H9 (cell line): ENCODE measurements around the gene OBP2B. TPM values are rescaled to one million over a fixed set of nuclear protein-coding genes. Genes with fewer than 3 reads are reported as not detected.

Experiments
- DNase-seq: peaks from one replicate; pipeline ENCODE4 v3.0.0-alpha.2; 2017
- H2AFZ ChIP-seq: one replicate; pipeline ENCODE4 v1.6.1; 2013; ENCODE audit warnings: mild to moderate bottlenecking, low read length, control low read depth, moderate library complexity
- H2AK5ac ChIP-seq: 2 replicates; pipeline ENCODE4 v1.6.1; 2013; ENCODE audit warnings: low read length, control low read depth, mixed read lengths; ENCODE audit not compliant: insufficient read length
- H2BK120ac ChIP-seq: one replicate; pipeline ENCODE4 v1.6.1; 2013; ENCODE audit warnings: low read depth, mild to moderate bottlenecking, low read length, control low read depth, inconsistent platforms; ENCODE audit not compliant: poor library complexity, severe bottlenecking
- H2BK12ac ChIP-seq: 2 replicates; pipeline ENCODE4 v1.6.1; 2013; ENCODE audit warnings: low read length, control low read depth, mixed read lengths, low read depth; ENCODE audit not compliant: insufficient read length
- H2BK15ac ChIP-seq: 2 replicates; pipeline ENCODE4 v1.6.1; 2013; ENCODE audit warnings: low read depth, low read length, control low read depth
- H2BK20ac ChIP-seq: one replicate; pipeline ENCODE4 v1.6.1; 2013; ENCODE audit warnings: low read depth, mild to moderate bottlenecking, low read length, control low read depth, inconsistent platforms; ENCODE audit not compliant: poor library complexity, severe bottlenecking
- H2BK5ac ChIP-seq: 2 replicates; pipeline ENCODE4 v1.6.1; 2013; ENCODE audit warnings: low read length, control low read depth, mixed read lengths; ENCODE audit not compliant: insufficient read length
- H3K14ac ChIP-seq: 2 replicates; pipeline ENCODE4 v1.6.1; 2013; ENCODE audit warnings: low read length, control low read depth; ENCODE audit not compliant: insufficient read depth
- H3K18ac ChIP-seq: 2 replicates; pipeline ENCODE4 v1.6.1; 2013; ENCODE audit warnings: low read depth, mild to moderate bottlenecking, mixed read lengths, low read length, control low read depth; ENCODE audit not compliant: insufficient read length
- H3K23ac ChIP-seq: 2 replicates; pipeline ENCODE4 v1.6.1; 2013; ENCODE audit warnings: low read length, control low read depth, mixed read lengths, low read depth; ENCODE audit not compliant: insufficient read length
- H3K23me2 ChIP-seq: 2 replicates; pipeline ENCODE4 v1.6.1; 2013; ENCODE audit warnings: low read depth, mild to moderate bottlenecking, mixed read lengths, low read length, control low read depth; ENCODE audit not compliant: insufficient read length, poor library complexity, severe bottlenecking
- H3K27ac ChIP-seq: 2 replicates; pipeline ENCODE4 v1.5.1; 2013; ENCODE audit warnings: low read length, control low read depth, mixed read lengths, low read depth; ENCODE audit not compliant: insufficient read length
- H3K27me3 ChIP-seq: 2 replicates; pipeline ENCODE4 v1.6.1; 2013; ENCODE audit warnings: low read length, control low read depth, inconsistent platforms; ENCODE audit not compliant: insufficient read depth
- H3K4ac ChIP-seq: 2 replicates; pipeline ENCODE4 v1.6.1; 2013; ENCODE audit warnings: low read depth, mild to moderate bottlenecking, control low read depth, inconsistent platforms, low read length, moderate library complexity
- H3K4me1 ChIP-seq: 2 replicates; pipeline ENCODE4 v1.6.1; 2013; ENCODE audit warnings: low read length, control low read depth, inconsistent platforms; ENCODE audit not compliant: insufficient read depth
- H3K4me2 ChIP-seq: 2 replicates; pipeline ENCODE4 v1.6.1; 2013; ENCODE audit warnings: low read length, control low read depth, mixed read lengths; ENCODE audit not compliant: insufficient read length, insufficient read depth
- H3K56ac ChIP-seq: 2 replicates; pipeline ENCODE4 v1.6.1; 2013; ENCODE audit warnings: low read depth, mild to moderate bottlenecking, mixed read lengths, low read length, control low read depth; ENCODE audit not compliant: insufficient read length
- H3K79me1 ChIP-seq: 2 replicates; pipeline ENCODE4 v1.6.1; 2013; ENCODE audit warnings: low read depth, mild to moderate bottlenecking, moderate library complexity, low read length, control low read depth, inconsistent platforms; ENCODE audit not compliant: insufficient read depth, poor library complexity, severe bottlenecking
- H3K79me2 ChIP-seq: 2 replicates; pipeline ENCODE4 v1.6.1; 2013; ENCODE audit warnings: low read length, control low read depth, inconsistent platforms; ENCODE audit not compliant: insufficient read depth
- H3K9ac ChIP-seq: 2 replicates; pipeline ENCODE4 v1.6.1; 2013; ENCODE audit warnings: low read length, control low read depth, mixed read lengths; ENCODE audit not compliant: insufficient read length; ENCODE audit errors: extremely low read depth
- H3K9me3 ChIP-seq: one replicate; pipeline ENCODE4 v1.6.1; 2013; ENCODE audit warnings: low read depth, low read length, inconsistent platforms; ENCODE audit not compliant: control insufficient read depth
- H3T11ph ChIP-seq: one replicate; pipeline ENCODE4 v1.6.1; 2013; ENCODE audit warnings: mild to moderate bottlenecking, low read length, control low read depth, inconsistent platforms
- H4K20me1 ChIP-seq: one replicate; pipeline ENCODE4 v1.6.1; 2013; ENCODE audit not compliant: control insufficient read depth, insufficient read length, insufficient read depth
- H4K5ac ChIP-seq: 2 replicates; pipeline ENCODE4 v1.6.1; 2013; ENCODE audit warnings: low read depth, mild to moderate bottlenecking, mixed read lengths, low read length, control low read depth; ENCODE audit not compliant: insufficient read length
- H4K8ac ChIP-seq: replicated peaks from 2 replicates; pipeline ENCODE4 v1.6.1; 2013; ENCODE audit warnings: low read length, control low read depth, mixed read lengths, low read depth; ENCODE audit not compliant: insufficient read length
- H4K91ac ChIP-seq: 2 replicates; pipeline ENCODE4 v1.6.1; 2013; ENCODE audit warnings: low read depth, mild to moderate bottlenecking, moderate library complexity, mixed read lengths, low read length, control low read depth; ENCODE audit not compliant: insufficient read length
- H3K27ac Mint-ChIP-seq, 3 experiments: 2 replicates in 2 of 3; 3 replicates in 1 of 3; pipeline ENCODE4 v1.8.0; 2020 to 2021; ENCODE audit warnings: mixed read lengths in 3 of 3, mild to moderate bottlenecking in 1 of 3, moderate library complexity in 1 of 3
- H3K27me3 Mint-ChIP-seq: 2 replicates; pipeline ENCODE4 v1.8.0; 2021; ENCODE audit warnings: low read depth, mild to moderate bottlenecking, moderate library complexity, mixed read lengths
- H3K36me3 Mint-ChIP-seq, 3 experiments: 2 replicates in 2 of 3; 3 replicates in 1 of 3; pipeline ENCODE4 v1.8.0; 2020 to 2021; ENCODE audit warnings: low read depth in 3 of 3, mixed read lengths in 3 of 3; ENCODE audit not compliant: insufficient read depth in 1 of 3
- H3K4me1 Mint-ChIP-seq, 2 experiments: 2 replicates each; pipeline ENCODE4 v1.8.0; 2020; ENCODE audit warnings: mixed read lengths in 2 of 2
- H3K4me3 Mint-ChIP-seq, 2 experiments: 2 replicates in 1 of 2; 3 replicates in 1 of 2; pipeline ENCODE4 v1.8.0; 2020 to 2021; ENCODE audit warnings: mild to moderate bottlenecking in 2 of 2, mixed read lengths in 2 of 2, moderate library complexity in 1 of 2
- H3K9me3 Mint-ChIP-seq, 2 experiments: 2 replicates in 1 of 2; 3 replicates in 1 of 2; pipeline ENCODE4 v1.8.0; 2020; ENCODE audit warnings: mild to moderate bottlenecking in 2 of 2, mixed read lengths in 2 of 2, moderate library complexity in 1 of 2
- CTCF ChIP-seq: fragments of 200-600 bp; sonication (generic); conservative IDR thresholded peaks from 3 replicates; pipeline ENCODE4 v1.8.0; 2021; ENCODE audit warnings: antibody characterized with exemption, mild to moderate bottlenecking
- WGBS: extraction: QIAGEN DNeasy Blood & Tissue Kit; methylation state at CpG from one replicate; pipeline ENCODE4 v1.1.7; 2013; ENCODE audit warnings: missing lambda C conversion rate, low lambda C conversion rate, mixed read lengths; ENCODE audit not compliant: insufficient read length; ENCODE audit errors: extremely low coverage; 5-methylcytosine and 5-hydroxymethylcytosine counted together
- total RNA-seq: library from RNA; stranded (reverse); gene quantifications from 2 replicates; pipeline ENCODE4 v1.2.1, GENCODE V29; 2021

Gene OBP2B
- total RNA-seq, 1 experiment from 2014 or later: not detected

GRCh38 chr9:133201424-133202144 is 7.5 kb downstream of the OBP2B start:
- peaks cover 5% of the 10 kb centered on the region; the same call in 1 of the 2 replicates for H3K27me3 ChIP-seq
- no peak overlapping the region for H4K5ac ChIP-seq
- no peak overlapping the region for H3T11ph ChIP-seq
- Mint-ChIP-seq H3K27ac (no peak overlapping the region), H3K4me3 (no peak overlapping the region), H3K27me3 (peaks cover 88% of the 10 kb centered on the region), H3K4me1 (0 out of 4 replicates have a peak, but pooled peaks cover 0 to 2% of the 10 kb centered on the region in 2 experiments), H3K36me3 (no peaks in the 10 kb centered on the region), H3K9me3 (no peaks in the 10 kb centered on the region)
- no peak overlapping the region for H3K4ac ChIP-seq
- no peak overlapping the region for H3K27ac ChIP-seq
- H2BK12ac ChIP-seq: no peak overlapping the region
- H4K20me1 ChIP-seq: no peaks in the 10 kb centered on the region
- no peak overlapping the region for H2BK5ac ChIP-seq
- H2AK5ac ChIP-seq: no peak overlapping the region
- no peaks in the 10 kb centered on the region for H3K79me1 ChIP-seq
- no peak overlapping the region for H3K56ac ChIP-seq
- H2BK15ac ChIP-seq: no peak overlapping the region
- no peak overlapping the region for H2AFZ ChIP-seq
- H3K9ac ChIP-seq: no peak overlapping the region
- no peak overlapping the region for H2BK20ac ChIP-seq
- no peak overlapping the region for H2BK120ac ChIP-seq
- no peak for TF ChIP-seq CTCF
- H3K79me2 ChIP-seq: no peaks in the 10 kb centered on the region
- no peak for DNase-seq
- H3K4me2 ChIP-seq: no peak overlapping the region
- no peaks in the 10 kb centered on the region for H3K4me1 ChIP-seq
- H3K14ac ChIP-seq: no peak overlapping the region
- no peak overlapping the region for H4K91ac ChIP-seq
- H4K8ac ChIP-seq: no peak overlapping the region
- no CpG with 5 or more reads among the region's 13 CpGs for WGBS
- no peak overlapping the region for H3K18ac ChIP-seq
- H3K23me2 ChIP-seq: no peaks in the 10 kb centered on the region
- no peak overlapping the region for H3K23ac ChIP-seq
- no peaks in the 10 kb centered on the region for H3K9me3 ChIP-seq
